Lower leg skin (tissue), 3 donors: ENCODE measurements around the gene ATP8B4.

ENCODE experiments used
- CTCF ChIP-seq, 3 donors: fragments of 450-650 bp; IDR thresholded peaks; one replicate each; pipeline ENCODE4 v1.5.1; 2016; ENCODE audit warnings: antibody characterized with exemption in 3 of 3, mild to moderate bottlenecking in 3 of 3, moderate library complexity in 2 of 3
- POLR2A ChIP-seq, 2 donors: fragments of 450-650 bp; IDR thresholded peaks; one replicate each; pipeline ENCODE4 v1.6.1; 2016 to 2017; ENCODE audit warnings: antibody characterized with exemption in 2 of 2, mild to moderate bottlenecking in 1 of 2, moderate library complexity in 1 of 2

- TF ChIP-seq POLR2A (IDR thresholded peaks at IDR 0.05) (no peak), CTCF (IDR thresholded peaks at IDR 0.05) (no peak)
Measured at GRCh38 chr15:49848282-49848724, 270.7 kb downstream of the ATP8B4 start.
